Measurements from ENCODE around the gene RPP30.

The RPP30 gene

DNA sequence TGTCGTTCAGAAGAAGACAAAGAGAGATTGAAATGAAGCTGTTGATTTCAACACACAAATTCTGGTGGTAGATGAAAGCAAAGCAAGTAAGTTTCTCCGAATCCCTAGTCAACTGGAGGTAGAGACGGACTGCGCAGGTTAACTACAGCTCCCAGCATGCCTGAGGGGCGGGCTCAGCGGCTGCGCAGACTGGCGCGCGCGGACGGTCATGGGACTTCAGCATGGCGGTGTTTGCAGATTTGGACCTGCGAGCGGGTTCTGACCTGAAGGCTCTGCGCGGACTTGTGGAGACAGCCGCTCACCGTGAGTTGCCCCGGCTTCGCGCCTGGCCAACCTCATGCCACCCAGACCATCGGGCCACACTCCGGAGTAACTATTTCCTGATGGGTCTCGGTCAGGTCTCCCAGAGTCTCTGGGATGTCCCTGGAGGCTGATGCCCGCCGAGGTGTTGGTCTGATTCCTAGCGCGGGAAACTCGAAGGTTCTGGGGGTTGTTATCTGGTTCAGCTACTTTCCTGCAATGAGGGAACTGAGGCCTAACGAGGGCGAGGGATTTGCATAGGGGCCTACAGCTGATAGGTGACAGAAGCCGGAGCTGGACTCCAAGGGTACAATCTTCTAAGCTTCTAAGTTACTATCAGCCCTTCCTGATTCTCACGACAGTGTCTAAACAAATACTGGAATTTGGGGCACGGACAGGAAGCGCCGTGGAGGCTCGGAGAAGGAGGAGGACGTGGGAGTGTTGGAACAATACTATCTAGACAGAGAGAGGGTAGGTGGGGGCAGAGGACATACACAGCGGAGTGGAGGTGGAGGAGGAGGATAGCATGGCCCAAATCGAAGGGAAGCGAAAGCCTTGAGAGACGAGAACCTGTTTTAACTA is at the start of gene RPP30:
Gene RPP30, plus strand, starts transcription at position 209 of the 882 bp plus-strand sequence. Its CDS starts 13 bp downstream, at position 222.
- peak; percentile 49 for DNase-seq (ENCODE audit: low read depth)
- H3K4me3 ChIP-seq (ENCODE audit: low read depth, low read length) = peak within 1 kb of the TSS; percentile 71

GRCh38 chr10:90822508-90822907 is 49.3 kb upstream of the RPP30 start:
- no peak overlapping the region for H3K4me3 ChIP-seq (ENCODE audit: low read depth, low read length)
- no peak for DNase-seq (ENCODE audit: low read depth)

- no peak overlapping the region for H3K4me3 ChIP-seq (ENCODE audit: low read depth, low read length)
- DNase-seq (ENCODE audit: low read depth) = no peak
Measured at GRCh38 chr10:90832111-90832510, 39.7 kb upstream of the RPP30 start.

DNA sequence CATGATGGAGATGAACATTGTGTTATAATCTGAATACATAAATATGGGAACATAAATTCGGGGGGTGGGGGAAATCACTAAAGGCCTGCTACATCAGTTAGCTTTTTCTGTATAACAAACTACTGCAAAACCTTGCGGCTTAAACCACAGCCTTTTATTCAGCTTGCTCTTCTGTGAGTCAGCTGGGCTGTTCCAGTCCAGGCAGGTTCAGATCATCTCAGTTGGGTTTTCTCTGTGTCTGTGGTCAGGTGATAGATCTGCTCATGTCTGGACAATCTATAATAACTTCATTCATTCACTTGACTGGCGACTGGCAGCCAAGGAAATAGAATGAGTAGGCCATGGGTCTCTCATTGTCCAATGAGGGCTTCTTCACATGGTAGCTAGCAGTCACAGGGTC is 37.4 kb upstream of the RPP30 start:
- DNase-seq (ENCODE audit: low read depth) = no peak
- H3K4me3 ChIP-seq (ENCODE audit: low read depth, low read length) = no peak overlapping the region

- no peak for DNase-seq (ENCODE audit: low read depth)
- H3K4me3 ChIP-seq (ENCODE audit: low read depth, low read length) = no peak overlapping the region
Measured at GRCh38 chr10:90837486-90837885, 34.3 kb upstream of the RPP30 start.

GRCh38 chr10:90842725-90843124 is 29.0 kb upstream of the RPP30 start:
- no peak overlapping the region for H3K4me3 ChIP-seq (ENCODE audit: low read depth, low read length)
- no peak for DNase-seq (ENCODE audit: low read depth)

DNA sequence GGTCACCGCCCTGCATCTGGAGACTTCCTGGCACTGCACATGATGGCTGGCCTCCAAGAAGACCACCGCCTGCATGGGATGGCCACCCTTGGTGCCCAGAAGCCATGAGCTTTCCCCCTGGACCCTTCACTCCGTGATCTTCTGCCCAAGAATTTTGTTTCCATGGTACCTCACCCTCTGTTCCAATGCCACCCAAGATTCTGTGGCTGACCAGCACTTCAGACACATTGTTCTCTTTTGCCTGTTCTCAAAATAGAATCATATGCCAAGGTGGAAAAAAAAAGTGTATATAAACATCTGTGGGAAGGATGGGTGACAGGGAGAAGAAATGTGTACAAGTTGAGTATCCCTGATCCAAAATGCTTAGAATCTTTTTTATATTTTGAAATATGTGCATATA is 26.0 kb upstream of the RPP30 start:
- no peak overlapping the region for H3K4me3 ChIP-seq (ENCODE audit: low read depth, low read length)
- DNase-seq (ENCODE audit: low read depth) = no peak

DNA sequence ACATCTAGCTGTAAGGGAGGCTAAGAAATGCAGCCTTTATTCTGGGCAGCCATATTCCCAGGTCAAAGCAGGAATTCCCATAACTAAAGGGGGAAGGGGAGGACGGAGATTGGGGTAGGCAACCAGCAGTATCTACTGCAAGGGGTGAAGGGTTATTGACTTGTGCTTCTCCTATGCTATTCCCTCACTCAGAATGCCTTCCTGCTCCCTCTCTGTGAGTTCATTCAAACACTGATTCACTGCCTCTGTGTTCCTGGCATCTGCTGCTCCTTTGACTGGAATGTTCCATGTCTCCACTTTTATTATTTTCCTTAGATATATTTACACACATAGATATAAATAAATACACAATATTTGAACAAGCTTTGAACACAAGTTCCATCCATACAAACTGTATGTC is 25.0 kb upstream of the RPP30 start:
- no peak for DNase-seq (ENCODE audit: low read depth)
- no peak overlapping the region for H3K4me3 ChIP-seq (ENCODE audit: low read depth, low read length)

GRCh38 chr10:90847436-90847835 is 24.3 kb upstream of the RPP30 start:
- DNase-seq (ENCODE audit: low read depth) = peak; percentile 54
- no peak overlapping the region for H3K4me3 ChIP-seq (ENCODE audit: low read depth, low read length)

DNA sequence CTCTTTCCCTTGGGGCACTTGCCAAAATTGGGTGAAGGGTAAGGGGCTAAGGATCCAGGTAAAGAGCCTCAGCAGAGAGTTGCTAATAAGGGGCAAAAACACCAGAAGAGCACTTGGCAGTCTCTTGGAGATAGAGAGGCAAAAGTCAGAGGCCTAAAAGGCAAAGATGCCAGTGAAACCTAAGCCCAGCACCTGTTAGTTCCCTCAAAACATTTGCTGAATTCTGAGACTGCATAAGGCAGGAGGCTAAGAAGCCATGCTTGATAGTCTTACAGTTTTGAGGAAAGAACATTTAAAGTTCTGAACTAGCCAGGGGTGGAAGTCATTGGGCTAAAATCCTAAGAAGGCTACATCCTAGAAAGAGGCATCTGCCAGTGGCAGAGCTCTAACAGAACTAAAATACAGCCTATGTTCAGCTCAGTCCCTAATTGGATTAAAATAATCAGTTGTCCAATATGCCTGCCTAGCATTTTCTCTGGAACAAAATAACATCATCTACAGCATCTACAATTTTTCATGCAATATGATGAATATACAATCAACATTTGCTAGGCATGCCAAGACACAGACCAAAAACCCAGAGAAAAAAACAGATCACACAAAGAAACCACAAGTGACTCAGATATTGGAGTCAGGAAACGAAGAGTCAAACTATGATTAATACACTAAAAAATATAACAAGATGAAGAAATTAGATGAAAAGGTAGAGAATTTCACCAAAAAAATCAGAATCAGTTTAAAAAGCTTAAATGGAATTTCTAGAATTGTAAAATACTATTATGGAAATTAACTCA is 21.6 kb upstream of the RPP30 start:
- no peak for DNase-seq (ENCODE audit: low read depth)
- no peak overlapping the region for H3K4me3 ChIP-seq (ENCODE audit: low read depth, low read length)

DNA sequence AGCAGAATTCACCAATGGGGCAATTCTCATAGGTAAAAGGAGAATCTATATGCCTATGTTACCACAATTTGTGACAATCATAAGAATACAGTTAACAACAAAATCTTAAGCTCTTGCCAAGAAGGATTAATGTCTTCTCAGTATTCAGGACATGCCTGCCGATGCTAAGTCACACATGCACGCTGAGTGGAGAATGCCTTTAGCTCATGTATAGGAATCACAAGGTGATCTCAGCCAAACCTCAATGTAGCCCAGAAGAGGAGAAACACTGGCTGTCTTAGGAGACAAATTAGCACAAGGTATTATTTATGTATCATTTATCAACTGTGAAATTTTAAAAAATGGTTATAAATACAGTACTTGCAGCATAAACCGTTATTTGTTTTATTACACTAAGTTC is 16.6 kb upstream of the RPP30 start:
- H3K4me3 ChIP-seq (ENCODE audit: low read depth, low read length) = no peak overlapping the region
- no peak for DNase-seq (ENCODE audit: low read depth)

- peak overlapping the region; percentile 71 for H3K4me3 ChIP-seq (ENCODE audit: low read depth, low read length)
- no peak for DNase-seq (ENCODE audit: low read depth)
Measured at GRCh38 chr10:90856261-90856660, 15.5 kb upstream of the RPP30 start.

DNA sequence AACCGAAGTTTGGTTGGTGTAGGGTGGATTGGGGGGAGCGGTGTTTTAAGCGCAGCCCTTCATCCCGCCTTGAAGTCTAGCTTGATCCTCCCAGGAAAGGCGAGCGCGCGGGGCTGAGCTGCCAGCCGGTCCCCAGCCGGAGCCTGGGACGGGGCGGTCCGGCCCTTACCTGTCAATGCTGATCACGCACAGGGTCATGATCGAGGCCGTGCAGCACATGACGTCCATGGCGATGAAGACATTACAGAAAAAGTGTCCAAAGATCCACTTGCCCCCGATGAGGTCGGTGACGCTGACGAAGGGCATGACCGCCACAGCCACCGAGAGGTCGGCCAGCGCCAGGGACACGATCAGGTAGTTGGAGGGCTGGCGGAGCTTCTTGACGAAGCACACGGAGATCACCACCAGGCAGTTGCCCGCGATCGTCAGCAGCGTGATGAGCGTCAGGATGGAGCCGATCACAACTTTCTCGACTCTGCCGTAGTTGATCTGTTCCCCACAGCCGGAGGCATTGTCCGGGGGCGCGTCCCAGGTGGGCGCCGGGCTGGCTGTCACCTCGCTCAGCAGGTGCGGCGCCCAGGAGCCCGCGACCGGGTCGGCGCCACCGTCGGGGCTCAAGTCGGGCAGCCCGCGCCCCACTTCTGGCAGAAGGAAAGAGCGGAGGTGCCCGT is 14.7 kb upstream of the RPP30 start:
- H3K4me3 ChIP-seq (ENCODE audit: low read depth, low read length) = peak overlapping the region; percentile 71
- DNase-seq (ENCODE audit: low read depth) = no peak

- peak within 1 kb of the TSS; percentile 71 for H3K4me3 ChIP-seq (ENCODE audit: low read depth, low read length)
- DNase-seq (ENCODE audit: low read depth) = no peak
Measured at GRCh38 chr10:90857635-90858460, 13.9 kb upstream of the RPP30 start, which contains the start of gene HTR7. TSS of gene HTR7 (minus strand) at chr10:90858039. CDS start at chr10:90857671, 368 bp downstream.

DNA sequence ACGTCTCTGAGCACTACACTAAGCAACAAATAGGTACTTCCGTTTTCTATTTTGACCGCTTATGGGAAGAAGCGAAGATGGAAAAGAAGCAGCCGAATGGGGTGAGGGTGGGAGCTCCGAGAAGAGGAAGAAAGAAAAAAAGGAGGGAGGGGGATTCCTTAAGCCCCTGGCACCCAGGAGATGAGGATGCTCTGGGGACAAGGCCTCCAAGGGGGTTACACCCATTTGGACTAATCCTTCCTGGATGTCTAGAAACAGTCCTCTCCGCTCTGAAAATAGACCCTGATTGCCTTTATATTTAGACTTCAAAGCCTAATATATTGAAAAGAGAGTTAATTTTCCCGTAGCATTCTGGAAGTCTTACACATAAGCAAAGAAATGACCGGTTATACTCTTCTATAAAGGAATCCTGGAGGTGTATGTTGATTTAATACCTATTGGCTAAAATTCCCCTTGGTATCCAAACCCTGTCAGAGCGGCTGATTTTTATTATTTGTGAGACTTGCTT is 13.3 kb upstream of the RPP30 start:
- DNase-seq (ENCODE audit: low read depth) = no peak
- peak overlapping the region; percentile 71 for H3K4me3 ChIP-seq (ENCODE audit: low read depth, low read length)

- no peak overlapping the region for H3K4me3 ChIP-seq (ENCODE audit: low read depth, low read length)
- peak; percentile 75 for DNase-seq (ENCODE audit: low read depth)
Measured at GRCh38 chr10:90859321-90859751, 12.4 kb upstream of the RPP30 start.

GRCh38 chr10:90860790-90861189 is 11.0 kb upstream of the RPP30 start:
- no peak for DNase-seq (ENCODE audit: low read depth)
- H3K4me3 ChIP-seq (ENCODE audit: low read depth, low read length) = no peak overlapping the region

DNA sequence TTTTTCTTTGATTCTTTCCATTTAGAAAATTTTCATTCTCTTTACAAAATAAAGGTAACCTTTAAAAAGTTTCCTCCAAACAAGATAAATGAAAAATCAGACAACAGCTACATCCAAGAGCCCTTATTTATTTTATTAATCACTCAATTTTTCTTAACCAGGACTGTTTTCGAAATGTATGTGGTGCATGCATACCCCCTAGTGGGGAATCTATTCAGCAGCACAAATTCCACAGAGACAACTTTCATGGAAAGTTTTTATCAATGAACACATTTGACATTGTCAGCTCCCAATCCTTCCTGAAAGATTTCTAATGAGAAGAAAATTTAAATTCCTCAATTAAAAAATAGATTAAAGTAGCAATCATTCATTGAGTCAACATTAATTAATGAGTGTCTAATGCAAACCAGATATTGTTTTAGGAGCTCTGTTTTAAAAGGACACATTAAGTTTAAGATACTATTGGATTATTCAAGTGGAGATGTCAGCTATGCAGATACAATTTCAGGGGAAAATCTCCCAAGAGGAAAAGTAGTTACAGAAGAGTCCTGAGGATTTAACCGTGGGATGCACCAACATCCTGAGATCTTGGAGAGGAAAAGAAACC is 8.8 kb upstream of the RPP30 start:
- H3K4me3 ChIP-seq (ENCODE audit: low read depth, low read length) = no peak overlapping the region
- DNase-seq (ENCODE audit: low read depth) = no peak
